Panc1 (cell line): ENCODE results near the gene TNIP1. TPM values are rescaled to one million over a fixed set of nuclear protein-coding genes. Genes with fewer than 3 reads are reported as not detected.

Experiments used
- ATAC-seq: fragments of 200-7000 bp; cut with Tn5 transposase; 2 replicates; pipeline ENCODE4 v1.9.1; 2020; ENCODE audit warnings: mild to moderate bottlenecking, moderate library complexity
- BruUV-seq: library from RNA; stranded (reverse); fragments of 400-500 nt; replicated peaks from 2 replicates; lab custom pipeline; 2021; lab: Mats Ljungman, UMichigan
- CTCF ChIA-PET: fragments of 300-600 bp; sonication (Branson Sonifier 250); formaldehyde crosslinking; loops from one replicate; lab custom pipeline; 2022; ENCODE audit warnings: antibody characterized with exemption; lab: Charles Lee
- POLR2A ChIA-PET: fragments of 300-600 bp; sonication (Branson Sonifier 250); formaldehyde crosslinking; loops from one replicate; lab custom pipeline; 2022; ENCODE audit warnings: antibody characterized with exemption; lab: Charles Lee
- DNase-seq: peaks from one replicate; pipeline ENCODE4 v3.0.0-alpha.2; 2010; ENCODE audit warnings: low read depth, low spot score
- H3K27ac ChIP-seq: 2 replicates; pipeline ENCODE4 v1.5.1; 2011; ENCODE audit warnings: mild to moderate bottlenecking, low read length, inconsistent platforms
- H3K27me3 ChIP-seq: fragments of 200-500 bp; sonication (Bioruptor generic); 2 replicates; pipeline ENCODE4 v1.6.0; 2014; ENCODE audit warnings: low read length, inconsistent platforms; ENCODE audit not compliant: control insufficient read depth, insufficient read depth
- H3K36me3 ChIP-seq: fragments of 200-500 bp; sonication (Bioruptor generic); 2 replicates; pipeline ENCODE4 v1.5.1; 2014; ENCODE audit warnings: inconsistent platforms, mild to moderate bottlenecking, low read length, moderate library complexity; ENCODE audit not compliant: control insufficient read depth, insufficient read depth
- H3K4me1 ChIP-seq: 2 replicates; pipeline ENCODE4 v1.5.1; 2011; ENCODE audit warnings: inconsistent platforms, mild to moderate bottlenecking, low read length, moderate library complexity; ENCODE audit not compliant: control insufficient read depth, insufficient read depth
- H3K4me3 ChIP-seq, 2 experiments: 2 replicates each; pipeline ENCODE4 v1.5.1; 2011 to 2012; ENCODE audit warnings: low read depth in 2 of 2, low read length in 2 of 2, mild to moderate bottlenecking in 2 of 2, inconsistent platforms in 1 of 2, moderate library complexity in 1 of 2
- H3K9me3 ChIP-seq: fragments of 200-500 bp; sonication (Bioruptor generic); 2 replicates; pipeline ENCODE4 v1.5.1; 2014; ENCODE audit warnings: low read depth, mild to moderate bottlenecking, inconsistent platforms, low read length, moderate library complexity; ENCODE audit not compliant: control insufficient read depth, insufficient read depth
- POLR2AphosphoS5 ChIP-seq: IDR thresholded peaks from 2 replicates; pipeline ENCODE4 v1.6.1; 2012; ENCODE audit warnings: mild to moderate bottlenecking, low read depth, low read length, moderate library complexity
- SIN3A ChIP-seq: IDR thresholded peaks from 2 replicates; pipeline ENCODE4 v1.6.1; 2012; ENCODE audit warnings: low read depth, mild to moderate bottlenecking, low read length, moderate library complexity, borderline replicate concordance; ENCODE audit not compliant: insufficient read depth
- in situ Hi-C: cut with HindIII; loops from 2 replicates; pipeline ENCODE4 v1.10.0; 2016; ENCODE audit warnings: low sequenced_read_pairs, low pct_unique_long_range_greater_than_20kb
- intact Hi-C: fragments of 100-400 bp; cut with micrococcal nuclease; formaldehyde crosslinking; loops from one replicate; pipeline ENCODE4 v1.10.0; 2022; ENCODE audit not compliant: unreplicated experiment
- total RNA-seq: library from RNA; stranded (reverse); gene quantifications from one replicate; pipeline ENCODE4 v1.2.1, GENCODE V29; 2021; ENCODE audit not compliant: unreplicated experiment
- TF ChIP-seq, protein P1 (sequence below), 2 experiments: IDR thresholded peaks; 2 replicates each; pipeline ENCODE4 v1.6.1; 2011 to 2012; ENCODE audit warnings: low read depth in 2 of 2, control low read depth in 1 of 2, low read length in 1 of 2, mild to moderate bottlenecking in 1 of 2, moderate library complexity in 1 of 2; ENCODE audit not compliant: insufficient read depth in 1 of 2

Gene TNIP1
- total RNA-seq, 1 experiment from 2014 or later = 81.9 TPM

DNA sequence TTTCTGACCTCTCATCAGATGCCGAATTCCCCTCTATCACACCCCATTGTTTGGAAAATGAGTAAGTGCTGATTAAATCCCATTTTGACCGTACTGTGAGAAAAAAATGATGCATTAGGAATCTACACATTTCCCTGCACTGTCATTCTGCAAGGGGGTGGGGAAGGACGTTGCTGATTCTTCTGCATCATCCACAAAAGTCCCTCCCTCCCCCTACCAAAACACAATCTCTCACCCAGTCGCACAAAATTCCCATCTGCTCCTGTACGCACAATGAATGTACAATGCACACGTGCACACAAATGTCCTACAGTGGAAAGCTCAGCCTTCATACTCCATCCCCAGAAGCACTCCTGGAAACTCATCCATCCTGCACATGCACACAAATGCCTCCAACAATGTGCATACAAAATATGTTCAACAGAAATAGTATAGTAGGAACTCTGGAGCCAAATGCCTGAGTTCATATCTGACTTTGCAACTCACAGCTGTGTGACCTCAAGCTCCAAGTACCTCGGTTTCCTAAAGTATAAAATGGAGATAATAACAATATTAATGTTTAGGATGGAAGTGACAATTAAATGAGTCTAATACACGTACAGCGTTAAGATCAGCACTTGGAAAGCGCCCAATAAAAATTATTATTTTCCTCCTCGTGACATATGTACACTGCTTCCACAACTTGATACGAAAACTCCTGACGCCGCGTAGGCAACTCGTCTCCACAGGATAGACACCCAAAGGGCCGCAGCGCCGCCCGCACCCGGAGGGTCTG lies 809 bp downstream of the TNIP1 start:
- no peak for DNase-seq

DNA sequence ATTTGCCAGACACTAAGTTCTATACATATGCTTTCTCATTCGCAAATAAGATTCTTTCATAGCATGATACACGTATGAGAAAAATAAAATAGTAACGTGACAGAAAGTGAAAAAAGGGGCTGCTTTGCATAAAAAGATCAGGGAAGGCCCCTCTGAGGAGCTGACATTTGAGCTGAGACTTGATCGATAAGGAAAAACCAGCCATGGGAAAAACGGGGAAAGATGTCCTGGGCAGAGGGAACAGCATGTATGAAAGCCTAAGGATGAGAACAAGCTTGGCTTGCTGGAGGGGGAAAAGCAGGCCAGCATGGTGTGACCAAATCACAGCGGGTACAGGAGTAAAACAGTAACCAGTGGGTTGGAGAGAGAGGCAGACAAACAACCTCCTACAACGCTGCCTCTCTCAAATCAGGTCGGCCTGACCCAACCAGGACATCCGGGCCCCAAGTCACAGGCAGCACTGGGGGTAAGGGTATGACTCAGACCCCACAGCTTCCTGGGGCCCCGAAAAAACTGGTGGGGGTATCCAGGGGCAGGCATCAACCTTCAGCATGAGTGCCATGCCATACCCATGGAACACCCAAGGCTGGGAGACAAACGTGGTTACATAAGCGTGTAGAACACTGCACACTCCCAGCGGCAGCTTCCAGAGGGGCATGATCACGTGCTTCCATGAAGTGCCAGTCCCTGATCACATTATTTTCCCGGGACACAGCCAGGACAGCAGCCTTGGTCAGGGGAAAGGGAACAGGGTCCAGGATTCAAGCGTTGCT lies 2.2 kb downstream of the TNIP1 start:
- Histone ChIP-seq H3K4me1 (peaks cover 25% of the 10 kb centered on the region), H3K4me3 (no peak overlapping the region), H3K27me3 (no peaks in the 10 kb centered on the region), H3K9me3 (no peaks in the 10 kb centered on the region), H3K27ac (no peak overlapping the region), H3K36me3 (no peaks in the 10 kb centered on the region)
- DNase-seq = no peak
- no peak for TF ChIP-seq POLR2AphosphoS5
- TF ChIP-seq, protein P1, sequence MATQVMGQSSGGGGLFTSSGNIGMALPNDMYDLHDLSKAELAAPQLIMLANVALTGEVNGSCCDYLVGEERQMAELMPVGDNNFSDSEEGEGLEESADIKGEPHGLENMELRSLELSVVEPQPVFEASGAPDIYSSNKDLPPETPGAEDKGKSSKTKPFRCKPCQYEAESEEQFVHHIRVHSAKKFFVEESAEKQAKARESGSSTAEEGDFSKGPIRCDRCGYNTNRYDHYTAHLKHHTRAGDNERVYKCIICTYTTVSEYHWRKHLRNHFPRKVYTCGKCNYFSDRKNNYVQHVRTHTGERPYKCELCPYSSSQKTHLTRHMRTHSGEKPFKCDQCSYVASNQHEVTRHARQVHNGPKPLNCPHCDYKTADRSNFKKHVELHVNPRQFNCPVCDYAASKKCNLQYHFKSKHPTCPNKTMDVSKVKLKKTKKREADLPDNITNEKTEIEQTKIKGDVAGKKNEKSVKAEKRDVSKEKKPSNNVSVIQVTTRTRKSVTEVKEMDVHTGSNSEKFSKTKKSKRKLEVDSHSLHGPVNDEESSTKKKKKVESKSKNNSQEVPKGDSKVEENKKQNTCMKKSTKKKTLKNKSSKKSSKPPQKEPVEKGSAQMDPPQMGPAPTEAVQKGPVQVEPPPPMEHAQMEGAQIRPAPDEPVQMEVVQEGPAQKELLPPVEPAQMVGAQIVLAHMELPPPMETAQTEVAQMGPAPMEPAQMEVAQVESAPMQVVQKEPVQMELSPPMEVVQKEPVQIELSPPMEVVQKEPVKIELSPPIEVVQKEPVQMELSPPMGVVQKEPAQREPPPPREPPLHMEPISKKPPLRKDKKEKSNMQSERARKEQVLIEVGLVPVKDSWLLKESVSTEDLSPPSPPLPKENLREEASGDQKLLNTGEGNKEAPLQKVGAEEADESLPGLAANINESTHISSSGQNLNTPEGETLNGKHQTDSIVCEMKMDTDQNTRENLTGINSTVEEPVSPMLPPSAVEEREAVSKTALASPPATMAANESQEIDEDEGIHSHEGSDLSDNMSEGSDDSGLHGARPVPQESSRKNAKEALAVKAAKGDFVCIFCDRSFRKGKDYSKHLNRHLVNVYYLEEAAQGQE (IDR thresholded peaks at IDR 0.05; ENCODE audit: insufficient read depth in 1 of 2, low read depth in 2 of 2, low read length in 1 of 2) = no peak
- TF ChIP-seq SIN3A = no peak
- ATAC-seq = no peak
- in situ Hi-C loops = no loop called here
- intact Hi-C loops = no loop called here
- CTCF ChIA-PET = no interaction called here
- BruUV-seq = no TSS peak
- POLR2A ChIA-PET = no interaction called here

More for the DNA sequence above, 809 bp downstream of the TNIP1 start:
- in situ Hi-C loops (no loop called here), intact Hi-C loops (no loop called here)
- BruUV-seq = TSS peak; percentile 67
- Histone ChIP-seq H3K4me3 (peak overlapping the region; percentile 83 to 95), H3K27ac (peak overlapping the region; percentile 81), H3K27me3 (no peaks in the 10 kb centered on the region), H3K4me1 (peaks cover 25% of the 10 kb centered on the region), H3K9me3 (no peaks in the 10 kb centered on the region), H3K36me3 (no peaks in the 10 kb centered on the region)
- no peak for TF ChIP-seq POLR2AphosphoS5
- TF ChIP-seq, protein P1 (IDR thresholded peaks at IDR 0.05; ENCODE audit: insufficient read depth in 1 of 2, low read depth in 2 of 2, low read length in 1 of 2) = peak in 1 of 2 experiments; percentile 59; a peak in 1 of 4 replicates
- ATAC-seq = no peak
- ChIA-PET POLR2A (no interaction called here), CTCF (no interaction called here)
